Skeletal muscle tissue (tissue), 4 donors: ENCODE data around the gene DIP2A. TPM values are rescaled to one million over a fixed set of nuclear protein-coding genes. Genes with fewer than 3 reads are reported as not detected.

Experiments used
- H3K27ac ChIP-seq: one replicate; pipeline ENCODE4 v1.7.0; 2013; ENCODE audit warnings: mild to moderate bottlenecking, low read depth, low read length, inconsistent platforms
- H3K27me3 ChIP-seq, 3 donors: one replicate each; pipeline ENCODE4 v1.7.0; 2013; ENCODE audit warnings: low read length in 3 of 3; ENCODE audit not compliant: control insufficient read depth in 3 of 3, insufficient read depth in 3 of 3
- H3K36me3 ChIP-seq, 3 donors: one replicate each; pipeline ENCODE4 v1.7.0; 2013; ENCODE audit warnings: low read length in 3 of 3; ENCODE audit not compliant: control insufficient read depth in 3 of 3, insufficient read depth in 3 of 3
- H3K4me1 ChIP-seq, 3 donors: one replicate each; pipeline ENCODE4 v1.7.0; 2013; ENCODE audit warnings: low read length in 3 of 3, mild to moderate bottlenecking in 3 of 3; ENCODE audit not compliant: control insufficient read depth in 3 of 3, insufficient read depth in 3 of 3
- H3K4me3 ChIP-seq, 3 donors: one replicate each; pipeline ENCODE4 v1.7.0; 2013; ENCODE audit warnings: low read length in 3 of 3
- H3K9ac ChIP-seq, 3 donors: one replicate each; pipeline ENCODE4 v1.7.0; 2013; ENCODE audit warnings: low read length in 3 of 3, mild to moderate bottlenecking in 3 of 3, moderate library complexity in 2 of 3, low read depth in 1 of 3
- H3K9me3 ChIP-seq, 3 donors: one replicate each; pipeline ENCODE4 v1.7.0; 2013; ENCODE audit warnings: low read length in 3 of 3; ENCODE audit not compliant: control insufficient read depth in 3 of 3
- total RNA-seq: library from RNA; depleted of rRNA; stranded (reverse); fragments of >200 nt; gene quantifications from one replicate; pipeline ENCODE4 v1.2.3, GENCODE V29; 2014
- donor health status: Osteomylitis.

Gene DIP2A
- total RNA-seq, 1 donor from 2014 or later: 23.5 TPM

DNA sequence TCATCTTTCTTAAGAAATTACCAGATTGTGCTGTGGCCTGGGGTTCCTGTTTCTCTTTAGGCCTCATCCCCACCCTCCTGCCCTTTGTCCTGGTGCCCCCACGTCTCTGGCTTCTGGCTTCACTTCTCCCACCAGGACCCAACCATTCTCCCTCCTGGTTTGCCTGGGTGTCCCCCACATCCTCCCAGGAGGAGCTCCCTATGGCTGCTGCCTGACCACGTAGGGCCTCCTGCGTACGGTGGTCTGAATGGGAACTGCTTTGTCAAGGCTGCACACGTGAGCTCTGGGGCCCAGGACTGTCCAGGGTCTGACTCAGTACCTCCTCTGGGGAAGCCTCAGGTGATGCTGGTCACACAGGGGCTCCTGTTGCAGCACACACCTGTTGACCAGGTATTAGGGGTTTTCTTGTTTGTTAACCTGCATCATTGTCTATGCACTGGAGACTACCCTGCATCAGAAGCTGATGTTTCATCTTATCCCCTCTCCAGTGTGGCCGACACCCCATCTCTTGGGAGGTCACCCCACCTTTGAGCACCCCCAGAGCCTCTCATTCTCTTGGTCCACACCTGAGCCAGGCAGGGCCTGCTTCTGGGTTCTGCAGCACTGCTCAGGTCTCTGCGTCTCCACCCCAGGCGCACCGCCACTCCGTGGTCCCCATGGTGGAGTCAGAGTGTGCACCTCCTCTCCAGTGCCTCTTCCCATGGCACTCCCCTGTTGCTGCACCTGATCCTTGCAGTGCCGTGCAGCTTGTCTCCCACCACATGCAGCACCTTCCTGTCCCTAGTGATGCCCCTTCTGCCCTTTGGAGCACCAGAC lies 80.4 kb downstream of the DIP2A start:
- no peak overlapping the region for H3K4me3 ChIP-seq
- H3K9ac ChIP-seq: peak overlapping the region in 1 of 3 donors; percentile 4
- no peaks in the 10 kb centered on the region for H3K4me1 ChIP-seq
- H3K9me3 ChIP-seq: no peaks in the 10 kb centered on the region
- no peaks in the 10 kb centered on the region for H3K27me3 ChIP-seq
- H3K36me3 ChIP-seq: peaks cover 69 to 85% (median 84%) of the 10 kb centered on the region in 3 donors
- H3K27ac ChIP-seq: no peak overlapping the region

DNA sequence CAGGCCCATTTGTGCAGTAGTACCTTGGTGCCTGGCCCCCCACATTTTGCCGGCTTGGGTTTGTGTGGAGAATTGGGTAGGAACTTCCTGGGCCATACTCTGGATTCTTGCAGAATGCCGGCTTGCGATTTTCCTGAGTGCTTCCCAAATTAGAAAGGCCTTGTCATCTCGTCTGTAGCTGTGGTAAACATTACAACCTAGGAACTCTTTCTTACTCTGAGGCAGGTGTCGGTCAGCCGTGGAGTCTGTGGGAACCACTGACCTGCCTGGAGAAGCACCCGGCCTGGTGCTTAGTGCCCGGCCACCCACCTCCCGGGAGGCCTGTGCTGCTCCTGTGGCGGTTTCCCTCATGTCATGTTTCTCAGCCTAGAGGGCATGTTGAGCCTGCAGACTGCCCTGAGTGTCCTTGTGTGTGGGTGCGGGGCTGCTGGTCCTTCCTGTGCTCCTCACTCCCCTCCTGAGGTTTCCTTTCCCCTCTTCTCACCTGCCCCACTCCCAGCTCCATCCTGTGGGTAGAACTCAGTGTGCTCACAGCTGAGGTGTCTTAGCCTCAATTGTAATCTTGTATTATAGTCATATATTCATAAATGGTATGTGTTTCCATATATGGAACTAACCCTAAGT lies 81.5 kb downstream of the DIP2A start:
- H3K9ac ChIP-seq: no peak overlapping the region
- H3K27me3 ChIP-seq: no peaks in the 10 kb centered on the region
- H3K9me3 ChIP-seq: no peaks in the 10 kb centered on the region
- peaks cover 69 to 83% (median 81%) of the 10 kb centered on the region in 3 donors for H3K36me3 ChIP-seq
- no peak overlapping the region for H3K27ac ChIP-seq
- H3K4me1 ChIP-seq: no peaks in the 10 kb centered on the region
- no peak overlapping the region for H3K4me3 ChIP-seq

DNA sequence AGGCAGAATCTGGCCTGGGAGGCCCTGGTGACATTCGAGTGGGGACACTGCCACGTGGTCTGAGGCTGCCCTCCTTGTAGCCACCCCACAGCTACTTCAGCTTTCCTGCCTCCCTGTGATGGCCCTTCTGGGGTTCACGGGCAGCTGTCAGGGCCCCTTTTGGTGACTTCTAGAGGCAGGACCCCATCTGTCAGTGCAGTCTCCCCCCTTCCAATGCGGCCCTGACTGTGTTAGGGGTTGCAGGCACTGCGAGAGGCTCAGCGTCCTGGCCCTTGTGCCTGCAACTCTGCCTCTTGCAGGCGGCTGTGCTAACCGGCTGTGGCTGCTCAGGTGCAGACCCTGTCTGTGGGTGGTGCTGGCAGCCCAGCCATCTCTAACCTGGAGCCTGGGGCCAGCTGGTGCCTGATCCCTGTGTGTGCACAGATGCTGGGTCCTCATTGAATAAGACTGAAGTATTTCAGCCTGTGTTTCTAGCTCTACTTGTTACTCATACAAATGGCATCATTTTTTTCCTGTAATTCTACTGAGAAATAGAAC lies 84.0 kb downstream of the DIP2A start:
- H3K9ac ChIP-seq: no peak overlapping the region
- peaks cover 78 to 87% (median 85%) of the 10 kb centered on the region in 3 donors for H3K36me3 ChIP-seq

DNA sequence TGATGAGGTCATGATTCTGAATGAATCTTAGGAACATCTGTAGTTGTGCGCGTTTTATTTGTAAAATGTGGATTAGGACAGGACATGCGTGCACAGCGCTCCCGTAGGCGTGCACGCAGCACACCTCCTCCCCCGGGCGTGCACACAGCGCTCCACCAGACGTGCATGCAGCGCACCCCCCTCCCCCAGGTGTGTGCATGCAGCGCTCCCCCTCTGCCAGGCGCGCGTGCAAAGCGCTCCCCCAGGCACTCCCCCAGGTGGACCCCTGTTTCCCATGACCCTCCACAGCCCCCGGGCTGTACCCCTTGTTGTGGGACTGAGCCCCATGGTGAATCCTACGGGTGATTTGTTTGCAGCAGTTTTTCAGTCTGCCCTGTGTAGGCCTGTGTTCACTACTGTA lies 84.6 kb downstream of the DIP2A start:
- Histone ChIP-seq H3K4me1 (no peaks in the 10 kb centered on the region), H3K36me3 (peaks cover 78 to 86% (median 86%) of the 10 kb centered on the region in 3 donors), H3K4me3 (no peak overlapping the region), H3K9ac (no peak overlapping the region), H3K9me3 (no peaks in the 10 kb centered on the region), H3K27me3 (no peaks in the 10 kb centered on the region), H3K27ac (no peak overlapping the region)

More for the DNA sequence above, 84.0 kb downstream of the DIP2A start:
- no peaks in the 10 kb centered on the region for H3K27me3 ChIP-seq
- no peaks in the 10 kb centered on the region for H3K4me1 ChIP-seq
- no peak overlapping the region for H3K27ac ChIP-seq
- no peaks in the 10 kb centered on the region for H3K9me3 ChIP-seq
- no peak overlapping the region for H3K4me3 ChIP-seq

DNA sequence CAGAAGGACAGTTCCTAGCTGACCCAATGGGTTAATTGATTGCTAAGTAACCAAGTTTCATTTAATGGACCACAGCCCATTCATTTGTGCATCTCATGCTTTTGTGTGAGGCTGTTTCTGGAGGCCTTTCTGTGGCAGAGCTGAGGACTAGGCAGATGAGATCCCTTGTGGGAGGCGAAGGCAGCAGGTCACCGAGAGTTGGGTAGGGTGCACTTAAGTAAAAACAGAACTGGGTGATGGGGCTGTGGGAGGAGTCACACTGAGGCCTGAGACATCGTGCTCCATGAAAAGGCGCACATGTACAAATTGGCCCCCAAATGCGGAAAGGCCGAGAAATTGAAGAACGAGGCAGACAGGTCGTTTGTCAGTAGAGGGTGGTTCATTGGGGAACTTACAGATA lies 85.3 kb downstream of the DIP2A start:
- H3K4me3 ChIP-seq: no peak overlapping the region
- no peaks in the 10 kb centered on the region for H3K4me1 ChIP-seq
- no peaks in the 10 kb centered on the region for H3K27me3 ChIP-seq
- H3K9ac ChIP-seq: no peak overlapping the region
- H3K9me3 ChIP-seq: no peaks in the 10 kb centered on the region
- H3K36me3 ChIP-seq: peaks cover 72 to 84% (median 82%) of the 10 kb centered on the region in 3 donors
- no peak overlapping the region for H3K27ac ChIP-seq

DNA sequence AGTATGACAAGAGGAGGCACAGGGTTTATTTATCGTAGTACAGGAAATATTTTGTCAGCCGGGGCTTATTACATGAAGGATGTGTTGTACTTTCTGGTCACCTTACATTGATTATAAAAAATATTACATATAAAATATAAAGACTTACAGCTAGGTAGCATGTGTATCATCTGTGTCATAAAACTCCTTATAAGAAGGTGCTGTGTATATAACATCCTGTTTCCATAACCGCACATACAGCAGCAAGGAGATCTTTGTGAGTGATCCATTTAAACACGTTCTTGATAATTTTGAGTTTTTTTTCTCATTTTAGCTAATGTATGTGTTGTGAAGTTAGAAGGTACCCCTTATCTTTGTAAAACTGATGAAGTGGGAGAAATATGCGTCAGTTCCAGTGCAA lies 86.1 kb downstream of the DIP2A start:
- H3K4me1 ChIP-seq: no peaks in the 10 kb centered on the region
- no peak overlapping the region for H3K4me3 ChIP-seq
- no peak overlapping the region for H3K9ac ChIP-seq
- H3K36me3 ChIP-seq: peaks cover 68 to 80% (median 80%) of the 10 kb centered on the region in 3 donors
- no peaks in the 10 kb centered on the region for H3K9me3 ChIP-seq
- H3K27me3 ChIP-seq: no peaks in the 10 kb centered on the region
- no peak overlapping the region for H3K27ac ChIP-seq

DNA sequence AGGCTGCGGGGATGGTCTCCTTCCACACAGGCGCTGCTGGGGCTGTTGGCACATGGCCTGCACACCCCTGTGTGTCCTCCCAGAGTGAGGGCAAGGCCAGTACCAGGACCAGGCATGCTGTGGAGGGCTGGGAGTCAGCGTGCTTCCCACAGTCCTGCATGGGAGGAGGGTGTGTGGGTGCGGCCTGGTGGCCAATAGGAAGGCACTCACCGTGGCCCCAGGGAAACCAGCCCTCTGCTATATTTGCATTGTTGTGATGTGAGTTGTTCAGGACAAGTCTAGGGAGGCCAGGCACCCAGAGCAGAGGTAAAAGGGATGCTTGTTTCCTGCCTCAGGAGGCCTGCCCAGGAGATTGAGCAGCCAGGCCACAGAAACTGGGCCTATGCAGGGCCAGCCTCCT lies 86.7 kb downstream of the DIP2A start:
- Histone ChIP-seq H3K27me3 (no peaks in the 10 kb centered on the region), H3K27ac (no peak overlapping the region), H3K36me3 (peaks cover 65 to 79% (median 78%) of the 10 kb centered on the region in 3 donors), H3K9me3 (no peaks in the 10 kb centered on the region), H3K4me3 (no peak overlapping the region), H3K4me1 (no peaks in the 10 kb centered on the region), H3K9ac (no peak overlapping the region)

DNA sequence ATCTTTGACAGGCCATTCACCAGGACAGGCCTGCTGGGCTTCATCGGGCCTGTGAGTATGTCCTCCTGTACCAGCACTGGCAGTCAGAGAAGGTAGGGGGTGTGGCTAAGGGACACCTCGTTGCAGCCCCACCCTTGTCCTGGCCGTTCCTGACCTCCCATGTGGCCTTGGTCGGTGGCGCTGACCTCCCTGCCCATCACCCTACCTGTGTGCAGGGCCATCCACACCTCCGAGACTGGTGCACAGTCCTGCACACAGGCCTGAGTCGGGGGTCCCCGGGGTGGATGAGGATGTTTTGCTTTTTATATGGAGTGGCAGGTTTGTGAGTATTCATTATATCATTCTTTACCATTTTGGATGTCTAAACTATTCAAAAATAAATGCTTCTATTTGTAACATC lies 87.2 kb downstream of the DIP2A start:
- H3K36me3 ChIP-seq: peaks cover 70 to 83% (median 82%) of the 10 kb centered on the region in 3 donors
- no peaks in the 10 kb centered on the region for H3K9me3 ChIP-seq
- no peaks in the 10 kb centered on the region for H3K4me1 ChIP-seq
- no peak overlapping the region for H3K4me3 ChIP-seq
- H3K27ac ChIP-seq: no peak overlapping the region
- H3K27me3 ChIP-seq: no peaks in the 10 kb centered on the region
- H3K9ac ChIP-seq: no peak overlapping the region

DNA sequence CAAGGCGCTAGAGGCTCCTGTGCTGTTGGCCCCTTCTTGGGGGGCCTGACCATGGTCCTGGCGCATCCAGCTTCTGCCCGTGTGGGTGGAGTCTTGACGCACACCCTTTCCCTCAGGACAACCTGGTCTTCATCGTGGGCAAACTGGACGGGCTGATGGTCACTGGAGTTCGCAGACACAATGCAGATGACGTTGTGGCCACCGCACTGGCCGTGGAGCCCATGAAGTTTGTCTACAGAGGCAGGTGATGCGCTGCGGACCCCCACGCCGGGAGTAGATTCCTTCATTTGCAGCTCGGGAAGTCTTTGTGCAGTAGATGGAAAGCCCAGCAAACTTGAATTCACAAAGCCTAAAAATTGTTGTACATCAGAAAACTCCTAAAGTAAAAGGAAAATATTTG lies 88.1 kb downstream of the DIP2A start:
- Histone ChIP-seq H3K4me3 (no peak overlapping the region), H3K9me3 (no peaks in the 10 kb centered on the region), H3K27me3 (no peaks in the 10 kb centered on the region), H3K4me1 (no peaks in the 10 kb centered on the region), H3K36me3 (peaks cover 66 to 83% (median 83%) of the 10 kb centered on the region in 3 donors), H3K27ac (no peak overlapping the region), H3K9ac (no peak overlapping the region)

DNA sequence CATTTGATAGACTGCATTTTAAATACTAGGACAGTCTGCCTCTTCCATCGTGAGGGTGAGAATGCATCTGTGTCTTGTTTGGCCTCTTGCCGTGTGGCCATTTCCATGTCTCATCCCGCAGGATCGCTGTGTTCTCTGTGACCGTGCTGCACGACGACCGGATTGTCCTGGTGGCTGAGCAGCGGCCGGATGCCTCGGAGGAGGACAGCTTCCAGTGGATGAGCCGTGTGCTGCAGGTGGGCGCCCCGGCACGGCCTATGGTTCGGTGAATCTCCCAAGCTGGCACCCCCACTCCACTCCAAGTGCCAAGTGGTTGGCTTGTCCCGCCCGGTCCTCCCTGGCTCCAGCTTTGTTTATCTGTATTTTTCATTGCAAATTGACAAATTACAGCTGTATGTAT lies 91.0 kb downstream of the DIP2A start:
- Histone ChIP-seq H3K27ac (no peak overlapping the region), H3K9me3 (no peaks in the 10 kb centered on the region)

More for the DNA sequence above, 91.0 kb downstream of the DIP2A start:
- H3K9ac ChIP-seq: no peak overlapping the region
- no peak overlapping the region for H3K4me3 ChIP-seq
- no peaks in the 10 kb centered on the region for H3K4me1 ChIP-seq
- H3K27me3 ChIP-seq: no peaks in the 10 kb centered on the region
- peaks cover 61 to 85% (median 77%) of the 10 kb centered on the region in 3 donors for H3K36me3 ChIP-seq
